ELR (cell line): Measurements from ENCODE around the gene C14orf93.
A peak's percentile ranks its signal among the peaks of the same experiment; 100 is the strongest.
"Not testable (repeated sequence)": the region's sequence is repeated elsewhere in the genome, so short reads cannot be mapped to it uniquely, and the experiment has no call there.

Source experiments
- DNase-seq: peaks from one replicate; pipeline ENCODE4 v3.0.0-alpha.2; 2015; ENCODE audit warnings: low read depth

The C14orf93 gene

DNA sequence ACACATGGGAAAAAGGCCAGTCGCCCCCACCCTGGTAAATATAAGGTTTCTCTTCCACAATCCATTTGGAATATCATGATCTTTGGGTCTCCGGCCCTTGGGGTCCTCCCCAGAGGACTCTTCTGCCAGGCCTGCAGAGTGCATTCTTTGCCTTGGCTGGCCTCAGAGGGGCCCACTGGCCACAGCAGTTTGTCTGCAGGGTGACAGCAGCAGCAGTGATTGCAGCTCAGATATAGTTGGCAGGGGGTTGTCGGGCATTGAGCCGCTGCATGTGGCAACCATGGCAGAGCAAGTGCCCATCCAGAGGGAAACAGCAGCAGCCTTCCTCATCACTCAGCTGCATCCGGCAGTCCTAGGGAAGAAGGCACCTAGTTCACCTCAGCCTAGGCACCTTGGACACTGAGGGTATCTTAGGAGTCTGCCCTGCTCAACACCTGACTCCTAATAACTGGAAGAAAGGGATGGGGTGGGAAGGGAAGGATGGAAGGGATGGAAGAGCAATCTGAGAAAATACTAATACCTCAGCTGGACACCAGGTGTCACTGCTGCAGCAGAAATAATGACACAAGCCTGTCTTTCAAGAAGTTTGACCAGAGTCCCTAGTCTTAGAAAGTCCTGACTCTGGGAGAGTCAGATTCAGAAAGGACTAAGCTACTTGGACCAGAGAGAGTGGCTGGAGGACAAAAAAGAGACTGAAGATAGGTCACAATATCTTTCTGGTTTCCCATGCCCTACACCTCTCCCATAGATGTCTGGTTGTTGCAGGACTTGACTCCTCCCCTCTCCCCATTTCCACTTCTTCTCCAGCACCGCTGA is 36.5 kb downstream of the C14orf93 start:
- DNase-seq: peak; percentile 78

DNA sequence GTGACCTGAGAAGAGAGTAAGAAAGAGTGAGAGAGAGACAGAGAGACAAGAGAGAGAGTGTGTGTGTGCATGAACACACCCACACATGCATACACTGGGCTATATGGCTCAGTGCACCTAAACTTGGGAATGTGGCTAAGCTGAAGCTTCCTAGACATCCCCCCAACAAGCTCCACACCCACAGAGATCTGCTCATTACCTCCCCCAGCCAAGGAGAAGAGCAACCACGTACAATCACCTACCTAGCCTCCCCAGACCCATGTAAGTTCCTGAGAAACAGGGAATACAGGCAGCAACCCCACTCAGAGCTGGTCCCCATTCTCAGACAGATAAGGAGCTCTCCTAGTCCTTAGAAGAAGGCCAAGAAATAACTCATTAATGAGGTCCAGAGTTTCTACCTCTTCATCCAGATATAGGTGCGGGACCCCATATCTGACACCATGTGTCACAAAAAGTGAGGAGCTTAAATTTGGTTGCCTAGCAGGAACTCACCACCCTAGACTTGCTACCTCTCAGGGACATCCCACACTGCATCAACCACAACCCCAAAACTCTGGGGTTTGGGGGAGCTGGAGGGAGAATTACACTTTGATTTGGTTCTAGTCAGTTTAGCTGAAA is 37.5 kb downstream of the C14orf93 start:
- DNase-seq: no peak

- DNase-seq: no peak
Measured at GRCh38 chr14:22971152-22971551, 38.8 kb downstream of the C14orf93 start.

DNA sequence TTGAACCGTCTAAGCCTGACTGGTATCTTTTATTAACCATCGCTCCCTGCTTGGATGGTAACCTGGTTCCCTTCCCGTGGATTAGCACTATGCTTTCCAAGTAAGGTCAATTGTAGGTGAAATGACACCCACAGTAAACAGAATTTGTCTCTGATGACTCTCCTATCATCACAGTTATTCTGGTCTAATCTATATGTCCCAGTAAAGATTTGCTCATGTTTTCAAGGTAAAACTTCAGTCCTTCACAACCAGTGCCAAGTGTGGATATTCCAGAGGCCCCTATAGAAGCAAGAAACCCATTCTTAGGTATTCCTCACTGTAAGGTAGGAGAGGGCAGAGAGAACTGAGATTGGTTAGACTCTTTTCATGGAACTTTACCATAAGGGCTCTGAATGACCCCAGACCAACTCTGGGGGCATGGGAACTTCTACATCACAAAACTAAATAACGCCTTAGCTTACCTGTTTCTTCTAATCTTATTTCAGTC is 43.1 kb downstream of the C14orf93 start:
- no peak for DNase-seq

DNA sequence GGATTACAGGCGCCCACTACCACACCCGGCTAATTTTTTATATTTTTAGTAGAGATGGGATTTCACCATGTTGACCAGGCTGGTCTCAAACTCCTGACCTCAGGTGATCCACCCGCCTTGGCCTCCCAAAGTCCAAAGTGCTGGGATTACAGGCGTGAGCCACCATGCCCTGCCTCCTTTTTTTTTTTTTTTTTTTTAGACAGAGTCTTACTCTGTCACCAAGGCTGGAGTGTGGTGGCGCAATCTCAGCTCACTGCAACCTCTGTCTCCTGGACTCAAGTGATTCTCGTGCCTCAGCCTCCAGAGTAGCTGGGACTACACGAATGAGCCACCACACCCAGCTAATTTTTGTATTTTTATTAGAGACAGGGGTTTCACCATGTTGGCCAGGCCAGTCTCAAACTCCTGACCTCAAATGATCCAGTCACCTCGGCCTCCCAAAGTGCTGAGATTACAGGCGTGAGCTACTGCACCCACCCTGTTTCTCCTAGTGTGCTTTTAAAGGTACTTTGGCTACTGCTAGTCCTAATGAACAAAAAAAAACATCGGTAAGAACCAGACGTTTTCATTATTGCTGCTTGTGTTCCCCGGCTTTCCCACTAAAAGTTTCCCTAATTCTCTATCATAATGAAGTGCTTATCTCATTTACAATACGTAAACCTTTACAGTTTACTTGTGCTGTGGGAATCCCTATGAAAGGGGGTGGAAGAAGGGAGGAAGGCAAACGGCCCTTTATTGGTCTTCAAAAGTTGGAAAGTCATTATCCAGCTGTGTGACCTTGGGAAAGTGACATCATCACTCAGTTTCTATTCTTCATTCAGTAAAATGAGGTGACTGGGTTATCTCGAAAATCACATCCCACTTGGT is 43.8 kb downstream of the C14orf93 start:
- not testable (repeated sequence) for DNase-seq

DNA sequence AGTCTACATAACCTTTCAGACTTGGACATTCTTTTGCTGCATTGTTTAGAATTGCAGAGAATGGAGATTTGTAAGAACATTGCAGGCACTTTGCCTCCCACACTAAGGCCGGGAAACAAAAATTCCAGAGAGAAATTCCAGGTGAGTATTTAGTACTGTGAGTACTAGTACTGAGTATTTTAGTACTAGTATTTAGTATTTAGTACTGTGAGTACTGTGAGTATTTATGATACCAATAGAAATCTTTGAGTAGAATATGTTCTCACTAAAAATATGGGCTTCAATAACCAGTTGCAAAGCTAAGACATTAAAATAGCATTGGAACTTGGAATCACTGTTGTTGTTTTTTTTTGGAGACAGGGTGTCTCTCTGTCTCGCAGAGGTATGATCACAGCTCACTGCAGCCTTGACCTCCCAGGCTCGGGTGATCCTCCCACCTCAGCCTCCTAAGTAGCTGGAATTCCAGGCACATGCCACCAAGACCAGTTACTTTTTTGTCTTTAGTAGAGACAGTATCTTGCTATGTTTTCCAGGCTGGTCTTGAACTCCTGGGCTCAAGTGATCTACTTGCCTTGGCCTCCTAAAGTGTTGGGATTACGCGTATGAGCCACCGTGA is 47.8 kb downstream of the C14orf93 start:
- DNase-seq: no peak

GRCh38 chr14:22955702-22956569 is 54.0 kb downstream of the C14orf93 start:
- DNase-seq: no peak

GRCh38 chr14:22952418-22952817 is 57.5 kb downstream of the C14orf93 start:
- no peak for DNase-seq

GRCh38 chr14:22951795-22952194 is 58.1 kb downstream of the C14orf93 start:
- not testable (repeated sequence) for DNase-seq

- no peak for DNase-seq
Measured at GRCh38 chr14:22945642-22946041, 64.3 kb downstream of the C14orf93 start.

DNA sequence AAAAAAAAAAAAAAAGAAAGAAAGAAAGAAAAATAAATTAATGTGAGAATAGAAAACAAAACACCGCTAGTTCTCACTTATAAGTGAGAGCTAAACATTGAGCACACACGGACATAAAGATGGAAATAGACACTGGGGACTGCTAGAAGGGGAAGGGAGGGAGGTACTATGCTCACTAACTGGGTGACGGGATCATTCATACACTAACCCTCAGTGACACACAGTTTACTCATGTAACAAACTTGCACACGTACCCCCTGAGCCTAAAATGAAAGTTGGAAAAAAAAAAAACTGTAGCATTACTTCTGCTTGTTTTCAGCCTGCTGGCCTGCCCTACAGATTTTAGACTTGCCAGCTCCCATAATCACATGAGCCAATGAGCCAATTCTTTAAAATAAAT is 70.3 kb downstream of the C14orf93 start:
- peak; percentile 83 for DNase-seq
